NCI-H2081 (cell line): Measurements from ENCODE around the gene HSD3B7.
A peak's percentile ranks its signal among the peaks of the same experiment; 100 is the strongest.

Experiments
- DNase-seq, 2 experiments: peaks; one replicate each; lab custom pipeline; 2025; lab: John Stamatoyannopoulos, UW

The HSD3B7 gene

DNA sequence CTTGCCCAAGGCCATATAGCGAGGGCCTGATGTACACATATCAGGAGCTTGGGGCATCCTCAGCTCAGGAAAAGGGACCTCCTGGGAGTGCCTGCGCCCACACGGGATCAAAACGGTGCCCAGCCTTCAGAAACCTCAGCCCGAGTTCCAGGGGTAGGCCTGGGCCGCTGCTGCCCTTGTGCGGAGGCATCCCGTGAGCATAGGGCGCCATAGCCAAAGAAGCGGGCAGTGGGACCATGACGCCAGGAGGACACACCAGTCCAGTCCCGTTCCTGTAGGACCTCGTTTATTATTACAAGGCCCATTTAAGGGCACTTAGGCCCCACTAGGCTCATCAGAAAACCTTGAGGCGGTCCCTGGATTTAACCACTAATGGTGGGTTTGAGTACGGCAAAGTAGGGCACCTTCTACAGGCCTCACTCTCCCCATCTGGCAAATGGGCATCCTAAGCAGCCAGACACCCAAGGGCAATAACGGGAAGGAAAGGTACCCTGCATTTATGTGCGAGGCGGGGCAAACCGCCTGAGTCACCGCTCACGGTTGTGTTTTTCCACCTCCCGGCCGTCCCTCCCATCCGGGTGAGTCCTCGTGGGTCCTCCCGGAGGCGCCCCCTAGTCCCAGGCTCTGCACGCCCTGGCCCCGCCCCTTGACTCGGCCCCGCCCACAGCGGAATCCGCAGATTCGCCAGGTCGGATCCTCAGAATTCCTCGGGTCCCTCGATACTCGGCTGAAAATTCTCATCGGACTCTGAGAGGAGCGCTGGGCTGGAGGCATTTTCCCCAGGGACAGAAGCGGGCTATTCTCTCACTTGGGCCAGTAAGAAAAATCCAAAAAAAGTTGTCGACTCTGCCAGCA is 28.2 kb upstream of the HSD3B7 start:
- peak; percentile 42 to 44 for DNase-seq

GRCh38 chr16:30957456-30958174 is 27.4 kb upstream of the HSD3B7 start, which contains the start of gene SETD1A:
Gene SETD1A (plus strand): TSS chr16:30957754. CDS start chr16:30958732, 978 bp downstream.
- DNase-seq, result peak; percentile 87

- no peak for DNase-seq
Measured at GRCh38 chr16:30958175-30959079, 26.6 kb upstream of the HSD3B7 start.

GRCh38 chr16:30961384-30961783 is 23.6 kb upstream of the HSD3B7 start:
- DNase-seq, result no peak

- no peak for DNase-seq
Measured at GRCh38 chr16:30963925-30964511, 21.0 kb upstream of the HSD3B7 start.

DNA sequence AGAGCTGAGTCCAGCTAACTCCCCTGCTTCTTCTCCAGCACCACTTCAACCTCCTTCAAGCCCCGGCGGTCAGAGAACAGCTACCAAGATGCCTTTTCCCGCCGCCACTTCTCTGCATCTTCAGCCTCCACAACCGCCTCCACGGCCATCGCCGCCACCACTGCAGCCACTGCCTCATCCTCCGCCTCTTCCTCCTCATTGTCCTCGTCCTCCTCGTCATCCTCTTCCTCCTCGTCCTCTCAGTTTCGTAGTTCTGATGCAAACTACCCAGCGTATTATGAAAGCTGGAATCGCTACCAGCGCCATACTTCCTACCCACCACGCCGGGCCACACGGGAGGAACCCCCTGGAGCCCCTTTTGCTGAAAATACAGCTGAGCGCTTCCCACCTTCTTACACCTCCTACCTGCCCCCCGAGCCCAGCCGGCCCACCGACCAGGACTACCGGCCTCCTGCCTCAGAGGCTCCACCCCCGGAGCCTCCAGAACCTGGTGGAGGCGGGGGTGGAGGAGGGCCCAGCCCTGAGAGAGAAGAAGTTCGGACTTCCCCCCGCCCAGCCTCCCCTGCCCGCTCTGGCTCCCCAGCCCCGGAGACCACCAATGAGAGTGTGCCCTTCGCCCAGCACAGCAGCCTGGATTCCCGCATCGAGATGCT is 20.3 kb upstream of the HSD3B7 start:
- DNase-seq, result no peak

DNA sequence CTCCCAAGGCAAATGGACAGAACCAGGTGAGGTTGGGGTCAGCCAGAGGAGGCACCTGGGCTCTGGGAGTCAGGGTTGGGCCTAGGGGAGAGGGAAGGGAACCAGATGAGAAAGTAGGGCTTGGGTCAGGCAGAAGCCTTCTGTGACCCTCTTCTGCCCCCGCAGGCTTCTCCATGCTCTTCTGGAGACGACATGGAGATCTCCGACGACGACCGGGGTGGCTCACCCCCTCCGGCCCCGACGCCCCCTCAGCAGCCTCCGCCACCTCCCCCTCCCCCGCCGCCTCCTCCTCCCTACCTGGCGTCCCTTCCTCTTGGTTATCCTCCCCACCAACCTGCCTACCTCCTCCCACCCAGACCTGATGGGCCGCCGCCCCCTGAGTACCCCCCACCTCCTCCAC is 19.6 kb upstream of the HSD3B7 start:
- DNase-seq, result no peak

DNA sequence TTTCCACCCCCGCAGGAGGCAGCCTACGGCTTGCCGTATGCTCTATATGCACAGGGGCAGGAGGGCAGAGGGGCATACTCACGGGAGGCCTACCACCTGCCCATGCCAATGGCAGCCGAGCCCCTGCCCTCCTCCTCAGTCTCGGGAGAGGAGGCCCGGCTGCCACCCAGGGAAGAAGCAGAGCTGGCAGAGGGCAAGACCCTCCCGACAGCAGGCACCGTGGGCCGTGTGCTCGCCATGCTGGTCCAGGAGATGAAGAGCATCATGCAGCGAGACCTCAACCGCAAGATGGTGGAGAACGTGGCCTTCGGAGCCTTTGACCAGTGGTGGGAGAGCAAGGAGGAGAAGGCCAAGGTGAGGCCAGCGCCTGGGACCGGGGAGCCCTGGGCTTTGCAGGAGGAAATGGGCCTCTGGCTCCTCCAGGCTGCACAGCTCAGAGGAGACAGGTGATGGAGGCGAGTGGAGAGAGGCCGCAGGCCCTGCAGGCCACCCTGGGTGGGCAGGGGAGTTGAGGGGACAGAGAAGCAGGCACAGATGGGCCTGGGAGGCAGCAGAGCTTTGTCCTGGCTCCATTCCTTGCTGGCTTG is 18.9 kb upstream of the HSD3B7 start:
- DNase-seq, result no peak

GRCh38 chr16:30967795-30968194 is 17.2 kb upstream of the HSD3B7 start:
- no peak for DNase-seq

DNA sequence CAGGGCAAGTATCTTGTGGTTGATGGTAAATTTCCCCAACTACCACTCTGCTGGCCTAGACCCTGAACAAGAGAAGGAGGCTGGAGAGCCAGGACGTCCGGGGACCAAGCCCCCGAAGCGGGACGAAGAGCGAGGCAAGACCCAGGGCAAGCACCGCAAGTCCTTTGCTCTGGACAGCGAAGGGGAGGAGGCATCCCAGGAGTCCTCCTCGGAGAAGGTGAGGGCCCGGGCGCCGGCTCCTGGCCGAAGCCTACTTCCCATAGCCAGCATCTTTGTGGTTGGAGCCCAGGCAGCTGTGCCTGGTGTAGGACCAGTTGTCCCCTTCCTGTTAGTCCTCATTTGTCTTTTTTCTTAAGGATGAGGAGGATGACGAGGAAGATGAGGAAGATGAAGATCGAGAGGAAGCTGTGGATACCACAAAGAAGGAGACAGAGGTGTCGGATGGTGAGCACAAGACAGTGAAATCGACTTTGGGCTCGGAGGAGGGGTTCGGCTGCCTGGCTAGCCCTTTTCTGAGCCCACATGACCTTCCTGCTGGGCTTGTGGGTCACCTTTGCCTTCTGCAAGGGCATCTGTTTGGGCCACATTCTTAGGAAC is 15.7 kb upstream of the HSD3B7 start:
- no peak for DNase-seq

DNA sequence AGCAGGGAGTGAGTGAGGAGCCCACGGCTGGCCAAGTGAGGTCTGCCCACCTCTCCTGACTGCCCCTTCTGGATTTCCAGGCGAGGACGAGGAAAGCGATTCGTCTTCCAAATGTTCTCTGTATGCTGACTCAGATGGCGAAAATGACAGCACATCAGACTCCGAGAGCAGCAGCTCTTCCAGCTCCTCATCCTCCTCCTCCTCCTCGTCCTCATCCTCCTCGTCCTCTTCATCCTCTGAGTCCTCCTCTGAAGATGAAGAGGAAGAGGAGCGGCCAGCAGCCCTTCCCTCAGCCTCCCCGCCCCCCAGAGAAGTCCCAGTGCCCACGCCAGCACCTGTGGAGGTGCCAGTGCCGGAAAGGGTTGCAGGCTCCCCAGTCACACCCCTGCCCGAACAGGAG is 13.7 kb upstream of the HSD3B7 start:
- DNase-seq, result no peak

- DNase-seq, result no peak
Measured at GRCh38 chr16:30972872-30973271, 12.1 kb upstream of the HSD3B7 start.

- DNase-seq, result no peak
Measured at GRCh38 chr16:30974348-30974747, 10.7 kb upstream of the HSD3B7 start.

DNA sequence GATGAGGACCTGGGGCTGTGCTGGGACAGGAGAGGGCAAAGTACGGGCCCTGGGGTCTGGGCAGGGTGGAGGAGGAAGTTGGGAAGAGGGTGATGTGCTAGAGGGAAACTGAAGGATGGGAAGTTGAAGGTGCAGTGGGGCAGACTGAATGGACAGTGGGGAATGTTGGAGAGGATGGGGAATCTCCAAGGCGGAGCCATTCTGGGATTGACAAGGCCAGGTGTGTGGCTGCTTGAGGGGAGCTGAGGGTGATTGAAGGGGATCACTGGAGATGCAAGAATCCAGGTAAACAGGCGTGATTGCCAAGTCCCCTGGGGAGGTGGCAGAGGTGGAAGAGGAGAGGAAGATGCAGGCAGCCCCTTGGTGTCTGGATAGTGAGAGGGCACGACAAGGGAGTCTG is 8.5 kb upstream of the HSD3B7 start:
- DNase-seq, result no peak

GRCh38 chr16:30977502-30977901 is 7.5 kb upstream of the HSD3B7 start:
- no peak for DNase-seq

- DNase-seq, result no peak
Measured at GRCh38 chr16:30979170-30980022, 5.6 kb upstream of the HSD3B7 start.

GRCh38 chr16:30980023-30980371 is 5.0 kb upstream of the HSD3B7 start:
- DNase-seq, result no peak

DNA sequence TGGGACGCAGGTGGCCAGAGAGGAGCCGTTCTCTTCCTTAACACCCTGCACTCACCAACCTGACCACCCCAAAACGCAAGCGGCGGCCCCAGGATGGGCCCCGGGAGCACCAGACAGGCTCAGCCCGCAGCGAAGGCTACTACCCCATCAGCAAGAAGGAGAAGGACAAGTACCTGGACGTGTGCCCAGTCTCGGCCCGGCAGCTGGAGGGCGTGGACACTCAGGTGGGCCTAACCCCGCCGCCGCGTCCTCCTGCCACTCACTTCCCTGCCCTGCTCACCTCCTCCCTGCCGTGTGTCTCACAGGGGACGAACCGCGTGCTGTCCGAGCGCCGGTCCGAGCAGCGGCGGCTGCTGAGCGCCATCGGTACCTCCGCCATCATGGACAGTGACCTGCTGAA is 4.6 kb upstream of the HSD3B7 start:
- DNase-seq, result no peak

- DNase-seq, result no peak
Measured at GRCh38 chr16:30980959-30981358, 4.0 kb upstream of the HSD3B7 start.
